Body of pancreas (tissue), 4 donors: ENCODE data around the gene MAPK1. TPM values are rescaled to one million over a fixed set of nuclear protein-coding genes. Genes with fewer than 3 reads are reported as not detected.

ENCODE experiments used
- ATAC-seq: fragments of 150-250 bp; one replicate; pipeline ENCODE4 v1.9.1; 2016
- DNase-seq, 4 donors: peaks; one replicate each; pipeline ENCODE4 v3.0.0-alpha.2; 2019
- H3K27ac ChIP-seq, 4 donors: fragments of 200-600 bp; sonication (generic); 1 replicate in 3 of 4; 2 replicates in 1 of 4; pipeline versions ENCODE4 v1.5.1 to v1.6.1; 2016 to 2019; ENCODE audit warnings: mild to moderate bottlenecking in 1 of 4, mixed read lengths in 1 of 4, moderate library complexity in 1 of 4
- H3K27me3 ChIP-seq, 2 donors: fragments of 200-600 bp; sonication (generic); one replicate each; pipeline ENCODE4 v1.6.0; 2016; ENCODE audit warnings: mild to moderate bottlenecking in 1 of 2
- H3K36me3 ChIP-seq, 2 donors: fragments of 200-600 bp; sonication (generic); replicated peaks in 1 of 2; 2 replicates each; pipeline ENCODE4 v1.5.1; 2016; ENCODE audit warnings: low read depth in 2 of 2; ENCODE audit not compliant: insufficient read depth in 1 of 2
- H3K4me1 ChIP-seq: fragments of 200-600 bp; sonication (generic); one replicate; pipeline ENCODE4 v1.6.0; 2016
- H3K4me3 ChIP-seq, 2 donors: fragments of 200-600 bp; sonication (generic); 1 replicate in 1 of 2; 2 replicates in 1 of 2; pipeline ENCODE4 v1.5.1; 2016 to 2019
- H3K9me3 ChIP-seq, 3 donors: fragments of 200-600 bp; sonication (generic); 1 replicate in 2 of 3; 2 replicates in 1 of 3; pipeline ENCODE4 v1.5.1; 2016
- POLR2A ChIP-seq, 3 donors: fragments of 450-650 bp; IDR thresholded peaks; one replicate each; pipeline ENCODE4 v1.6.1; 2016; ENCODE audit warnings: antibody characterized with exemption in 3 of 3, mild to moderate bottlenecking in 2 of 3
- WGBS, 2 donors: methylation state at CpG; one replicate each; pipeline ENCODE4 v1.1.5; 2017; 5-methylcytosine and 5-hydroxymethylcytosine counted together
- intact Hi-C: fragments of 100-400 bp; cut with DNase I; formaldehyde crosslinking; loops from one replicate; pipeline ENCODE4 v1.15.1; 2023
- small RNA-seq: library from RNA; depleted of rRNA; stranded (forward); fragments of <200 nt; gene quantifications from one replicate; pipeline ENCODE3, GENCODE V24; 2016
- total RNA-seq, 2 donors: library from RNA; depleted of rRNA; stranded (reverse); fragments of >200 nt; gene quantifications; one replicate each; pipeline ENCODE4 v1.1.0, GENCODE V29; 2016
- TF ChIP-seq, protein P1 (sequence below), 7 experiments: fragments of 450-650 bp in 4 of 7; fragments of 200-600 bp in 3 of 7; sonication (generic) in 3 of 7; IDR thresholded peaks; one replicate each; pipeline ENCODE4 v1.5.1; 2016 to 2019; ENCODE audit warnings: antibody characterized with exemption in 7 of 7

MAPK1 gene
- total RNA-seq, 2 donors from 2014 or later: 25.4 to 44.1 TPM

- Histone ChIP-seq H3K4me1 (peaks cover 29% of the 10 kb centered on the region), H3K27me3 (no peaks in the 10 kb centered on the region), H3K9me3 (no peaks in the 10 kb centered on the region), H3K27ac (no peak overlapping the region), H3K4me3 (no peak overlapping the region), H3K36me3 (no peaks in the 10 kb centered on the region)
- WGBS, 2 donors: 81 to 90% methylated on average over 8 of the region's 8 CpGs
- ATAC-seq (no peak), DNase-seq (no peak)
- TF ChIP-seq, protein P1, sequence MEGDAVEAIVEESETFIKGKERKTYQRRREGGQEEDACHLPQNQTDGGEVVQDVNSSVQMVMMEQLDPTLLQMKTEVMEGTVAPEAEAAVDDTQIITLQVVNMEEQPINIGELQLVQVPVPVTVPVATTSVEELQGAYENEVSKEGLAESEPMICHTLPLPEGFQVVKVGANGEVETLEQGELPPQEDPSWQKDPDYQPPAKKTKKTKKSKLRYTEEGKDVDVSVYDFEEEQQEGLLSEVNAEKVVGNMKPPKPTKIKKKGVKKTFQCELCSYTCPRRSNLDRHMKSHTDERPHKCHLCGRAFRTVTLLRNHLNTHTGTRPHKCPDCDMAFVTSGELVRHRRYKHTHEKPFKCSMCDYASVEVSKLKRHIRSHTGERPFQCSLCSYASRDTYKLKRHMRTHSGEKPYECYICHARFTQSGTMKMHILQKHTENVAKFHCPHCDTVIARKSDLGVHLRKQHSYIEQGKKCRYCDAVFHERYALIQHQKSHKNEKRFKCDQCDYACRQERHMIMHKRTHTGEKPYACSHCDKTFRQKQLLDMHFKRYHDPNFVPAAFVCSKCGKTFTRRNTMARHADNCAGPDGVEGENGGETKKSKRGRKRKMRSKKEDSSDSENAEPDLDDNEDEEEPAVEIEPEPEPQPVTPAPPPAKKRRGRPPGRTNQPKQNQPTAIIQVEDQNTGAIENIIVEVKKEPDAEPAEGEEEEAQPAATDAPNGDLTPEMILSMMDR (IDR thresholded peaks at IDR 0.05): no peak
- TF ChIP-seq POLR2A (IDR thresholded peaks at IDR 0.05): no peak
- intact Hi-C loops: loop anchor here (5.0 kb wide), 1 partner anchor 233 kb away; no protein-coding TSS in a partner anchor
These were observed 157.8 kb downstream of the MAPK1 start for GRCh38 chr22:21709688-21710087.

- WGBS, 2 donors: 90 to 91% methylated on average over 6 of the region's 6 CpGs
- H3K27me3 ChIP-seq: no peaks in the 10 kb centered on the region
- H3K36me3 ChIP-seq: no peaks in the 10 kb centered on the region
- H3K4me1 ChIP-seq: peaks cover 22% of the 10 kb centered on the region
- ATAC-seq: no peak
- no peak overlapping the region for H3K4me3 ChIP-seq
- DNase-seq: no peak
- H3K27ac ChIP-seq: no peak overlapping the region
- TF ChIP-seq POLR2A (IDR thresholded peaks at IDR 0.05): no peak
- TF ChIP-seq, protein P1 (IDR thresholded peaks at IDR 0.05): no peak
- intact Hi-C loops: no loop called here
- H3K9me3 ChIP-seq: no peaks in the 10 kb centered on the region
These were observed 158.5 kb downstream of the MAPK1 start for GRCh38 chr22:21708960-21709359.

DNA sequence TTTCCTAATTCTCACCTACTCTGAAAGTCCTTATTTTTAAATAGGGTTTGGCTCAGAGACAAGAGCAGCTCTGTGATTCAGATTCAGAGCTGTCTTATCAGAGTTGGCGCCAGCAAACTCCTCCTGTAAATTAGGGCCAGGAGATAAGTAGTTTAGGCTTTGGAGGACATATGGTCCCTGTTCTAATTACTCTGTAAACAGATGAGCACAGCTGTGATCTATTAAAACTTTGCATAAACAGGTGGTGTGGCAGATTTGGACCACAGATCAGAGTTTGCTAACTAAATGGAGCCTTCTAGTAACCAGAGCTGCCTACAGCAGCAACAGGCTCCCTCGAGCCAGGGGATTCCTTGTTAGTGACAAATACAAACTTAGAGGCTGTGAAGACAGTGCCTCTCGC lies 159.8 kb downstream of the MAPK1 start:
- intact Hi-C loops: no loop called here
- 25 to 66% methylated on average over 1 to 3 of the region's 3 CpGs for WGBS, 2 donors
- ATAC-seq (no peak), DNase-seq (no peak)
- no peak for TF ChIP-seq POLR2A (IDR thresholded peaks at IDR 0.05)
- TF ChIP-seq, protein P1 (IDR thresholded peaks at IDR 0.05): no peak
- Histone ChIP-seq H3K9me3 (no peaks in the 10 kb centered on the region), H3K27ac (no peak overlapping the region), H3K36me3 (no peaks in the 10 kb centered on the region), H3K4me1 (peaks cover 10% of the 10 kb centered on the region), H3K4me3 (no peak overlapping the region), H3K27me3 (no peaks in the 10 kb centered on the region)

Small RNAs within 50 kb of the gene (small RNA-seq; reads per million reads assigned to genes)
- not detected for gene RN7SL280P
- gene RNA5SP493: not detected

Other genes starting within 250 kb of the MAPK1 start
- gene YDJC, start 237.6 kb downstream of the MAPK1 start, total RNA-seq: 10 to 100 TPM; 45.7 to 63.0 TPM
- gene CCDC116, start 234.9 kb downstream of the MAPK1 start, total RNA-seq: under 1 TPM in 1 of 2 donors, not detected in 1; 0.52 TPM
- gene SDF2L1, start 225.3 kb downstream of the MAPK1 start, total RNA-seq: 100 to 1,000 TPM in 1 of 2 donors, 10 to 100 TPM in 1; 47.5 to 115 TPM
- gene PPIL2, start 201.6 kb downstream of the MAPK1 start, total RNA-seq: 10 to 100 TPM; 44.9 to 94.9 TPM
- 1 to 10 TPM; 1.6 to 4.4 TPM for gene YPEL1, start 131.9 kb downstream of the MAPK1 start, total RNA-seq
- gene PPM1F, start 85.2 kb upstream of the MAPK1 start, total RNA-seq: 10 to 100 TPM; 14.5 to 26.4 TPM
- gene TOP3B, start 115.1 kb upstream of the MAPK1 start, total RNA-seq: 10 to 100 TPM; 19.2 to 48.8 TPM